ENCODE data around the gene SLC52A1. TPM values are rescaled to one million over a fixed set of nuclear protein-coding genes. Genes with fewer than 3 reads are reported as not detected.
A peak's percentile ranks its signal among the peaks of the same experiment; 100 is the strongest.
"Not testable (repeated sequence)": the region's sequence is repeated elsewhere in the genome, so short reads cannot be mapped to it uniquely, and the experiment has no call there.

SLC52A1 gene
- total RNA-seq, 1 experiment from 2014 or later: not detected

- DNase-seq (ENCODE audit: low read depth): peak; percentile 38
Measured at GRCh38 chr17:5031365-5032082, 3.7 kb downstream of the SLC52A1 start.

GRCh38 chr17:5030168-5030567 lies 5.1 kb downstream of the SLC52A1 start:
- DNase-seq (ENCODE audit: low read depth): not testable (repeated sequence)

GRCh38 chr17:5027916-5028315 lies 7.3 kb downstream of the SLC52A1 start:
- no peak for DNase-seq (ENCODE audit: low read depth)

GRCh38 chr17:5027299-5027698 lies 7.9 kb downstream of the SLC52A1 start:
- no peak for DNase-seq (ENCODE audit: low read depth)

- no peak for DNase-seq (ENCODE audit: low read depth)
Measured at GRCh38 chr17:5024604-5025003, 10.6 kb downstream of the SLC52A1 start.

GRCh38 chr17:5023588-5024147 lies 11.6 kb downstream of the SLC52A1 start:
- DNase-seq (ENCODE audit: low read depth): no peak

GRCh38 chr17:5022171-5022711 lies 13.0 kb downstream of the SLC52A1 start:
- DNase-seq (ENCODE audit: low read depth): no peak

GRCh38 chr17:5020502-5021023 lies 14.7 kb downstream of the SLC52A1 start:
- no peak for DNase-seq (ENCODE audit: low read depth)

- DNase-seq (ENCODE audit: low read depth): peak; percentile 70
Measured at GRCh38 chr17:5019475-5019956, 15.7 kb downstream of the SLC52A1 start.

GRCh38 chr17:5014357-5014756 lies 20.9 kb downstream of the SLC52A1 start:
- no peak for DNase-seq (ENCODE audit: low read depth)

- DNase-seq (ENCODE audit: low read depth): peak; percentile 79
Measured at GRCh38 chr17:5011928-5012327, 23.3 kb downstream of the SLC52A1 start.

GRCh38 chr17:5003214-5003867 lies 31.9 kb downstream of the SLC52A1 start:
- no peak for DNase-seq (ENCODE audit: low read depth)

GRCh38 chr17:5002121-5002788 lies 33.0 kb downstream of the SLC52A1 start:
- DNase-seq (ENCODE audit: low read depth): no peak

GRCh38 chr17:5000237-5000639 lies 35.0 kb downstream of the SLC52A1 start:
- no peak for DNase-seq (ENCODE audit: low read depth)

- no peak for DNase-seq (ENCODE audit: low read depth)
Measured at GRCh38 chr17:4999430-5000093, 35.7 kb downstream of the SLC52A1 start.

GRCh38 chr17:4998732-4999429 lies 36.3 kb downstream of the SLC52A1 start:
- no peak for DNase-seq (ENCODE audit: low read depth)

GRCh38 chr17:4998027-4998731 lies 37.0 kb downstream of the SLC52A1 start:
- no peak for DNase-seq (ENCODE audit: low read depth)

GRCh38 chr17:4997302-4998026 lies 37.8 kb downstream of the SLC52A1 start, which contains the start of the genes INCA1 and KIF1C:
Gene INCA1 (minus strand): TSS chr17:4997522. CDS start chr17:4994437, 3,085 bp downstream.
Gene KIF1C (plus strand): TSS chr17:4997950. CDS start chr17:5000247, 2,297 bp downstream.
- DNase-seq (ENCODE audit: low read depth): peak; percentile 86

Data from HT1080 (cell line).